GM18502 (cell line): Measurements from ENCODE around the gene CPLX3.

Experiments used
- ATAC-seq: cut with Tn5 transposase; IDR thresholded peaks from one replicate; pipeline ENCODE4 v1.9.1; 2021; ENCODE audit warnings: mild to moderate bottlenecking; ENCODE audit not compliant: unreplicated experiment, poor library complexity

The CPLX3 gene

DNA sequence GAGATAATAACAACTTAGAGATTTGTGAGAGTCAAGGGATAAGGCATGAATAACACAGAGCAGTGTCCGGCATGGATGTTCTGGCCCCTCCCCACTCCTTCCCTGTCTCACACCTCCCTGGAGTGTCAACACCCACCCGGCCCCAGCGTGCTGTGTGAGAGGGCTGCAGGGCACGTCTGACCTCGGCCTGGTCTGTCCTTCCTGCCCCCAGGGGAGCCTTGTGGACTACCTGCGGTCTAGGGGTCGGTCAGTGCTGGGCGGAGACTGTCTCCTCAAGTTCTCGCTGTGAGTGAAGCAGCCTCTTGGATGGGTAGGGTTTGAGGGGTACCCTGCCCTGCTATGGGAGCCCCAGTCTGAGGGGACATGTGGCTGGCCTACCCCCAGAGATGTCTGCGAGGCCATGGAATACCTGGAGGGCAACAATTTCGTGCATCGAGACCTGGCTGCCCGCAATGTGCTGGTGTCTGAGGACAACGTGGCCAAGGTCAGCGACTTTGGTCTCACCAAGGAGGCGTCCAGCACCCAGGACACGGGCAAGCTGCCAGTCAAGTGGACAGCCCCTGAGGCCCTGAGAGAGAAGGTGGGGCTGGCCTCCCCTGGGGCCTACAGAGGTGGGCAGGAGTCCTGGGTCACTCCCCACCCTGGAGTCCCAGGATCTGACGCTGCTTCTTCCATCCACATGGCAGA, 25.0 kb upstream of the CPLX3 start:
- ATAC-seq: no peak

- no peak for ATAC-seq
Observed at GRCh38 chr15:74802290-74802689, 24.1 kb upstream of the CPLX3 start.

DNA sequence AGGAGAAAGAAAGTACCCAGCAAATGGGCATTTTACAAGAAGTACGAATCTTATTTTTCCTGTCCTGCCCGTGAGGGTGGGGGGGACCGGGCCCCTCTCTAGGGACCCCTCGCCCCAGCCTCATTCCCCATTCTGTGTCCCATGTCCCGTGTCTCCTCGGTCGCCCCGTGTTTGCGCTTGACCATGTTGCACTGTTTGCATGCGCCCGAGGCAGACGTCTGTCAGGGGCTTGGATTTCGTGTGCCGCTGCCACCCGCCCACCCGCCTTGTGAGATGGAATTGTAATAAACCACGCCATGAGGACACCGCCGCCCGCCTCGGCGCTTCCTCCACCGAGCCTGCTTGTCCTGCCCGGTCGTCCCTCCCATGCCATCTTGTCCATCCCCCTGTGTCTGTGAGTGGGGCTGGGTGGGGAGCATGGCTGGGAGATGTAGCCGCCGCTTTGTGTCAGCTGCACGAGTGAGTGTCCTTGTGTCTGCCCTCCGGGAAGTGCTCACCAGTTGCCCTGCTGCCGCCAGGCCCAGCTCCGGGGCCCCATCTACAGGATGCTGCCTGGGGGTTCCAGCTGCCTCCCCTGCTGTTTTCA, 23.5 kb upstream of the CPLX3 start:
- ATAC-seq: no peak

GRCh38 chr15:74804935-74805334, 21.5 kb upstream of the CPLX3 start:
- no peak for ATAC-seq

DNA sequence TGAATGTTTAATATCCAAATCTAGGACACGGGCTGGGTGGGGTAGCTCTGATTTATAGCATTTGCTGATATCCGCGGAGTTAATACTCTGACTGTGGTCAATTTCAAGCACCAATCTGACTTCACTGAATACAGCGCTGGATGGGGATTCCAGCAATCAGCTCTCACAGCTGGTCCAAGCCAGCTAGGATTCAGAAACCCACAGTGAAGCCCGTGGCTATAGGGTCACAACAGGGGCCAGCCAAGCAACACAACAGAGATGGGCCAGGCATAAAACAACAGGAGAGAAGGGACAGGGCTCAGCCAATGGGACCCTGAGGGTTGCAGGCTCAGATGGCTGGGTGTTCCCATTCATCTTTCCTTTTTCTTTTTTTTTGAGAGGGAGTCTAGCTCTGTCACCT, 19.1 kb upstream of the CPLX3 start:
- no peak for ATAC-seq

- ATAC-seq: no peak
Observed at GRCh38 chr15:74808078-74808839, 18.2 kb upstream of the CPLX3 start.

- ATAC-seq: no peak
Observed at GRCh38 chr15:74808840-74809229, 17.6 kb upstream of the CPLX3 start.

- no peak for ATAC-seq
Observed at GRCh38 chr15:74809242-74809641, 17.2 kb upstream of the CPLX3 start.

- no peak for ATAC-seq
Observed at GRCh38 chr15:74809956-74810355, 16.5 kb upstream of the CPLX3 start.

- ATAC-seq: no peak
Observed at GRCh38 chr15:74812533-74812932, 13.9 kb upstream of the CPLX3 start, which contains the start of gene LMAN1L. TSS of gene LMAN1L (plus strand) at chr15:74812835. CDS start at chr15:74812855, 20 bp downstream.

GRCh38 chr15:74815121-74815934, 11.1 kb upstream of the CPLX3 start:
- no peak for ATAC-seq

GRCh38 chr15:74815961-74816360, 10.5 kb upstream of the CPLX3 start:
- no peak for ATAC-seq

GRCh38 chr15:74816624-74817369, 9.6 kb upstream of the CPLX3 start:
- no peak for ATAC-seq

- ATAC-seq: no peak
Observed at GRCh38 chr15:74817370-74817737, 9.1 kb upstream of the CPLX3 start.

DNA sequence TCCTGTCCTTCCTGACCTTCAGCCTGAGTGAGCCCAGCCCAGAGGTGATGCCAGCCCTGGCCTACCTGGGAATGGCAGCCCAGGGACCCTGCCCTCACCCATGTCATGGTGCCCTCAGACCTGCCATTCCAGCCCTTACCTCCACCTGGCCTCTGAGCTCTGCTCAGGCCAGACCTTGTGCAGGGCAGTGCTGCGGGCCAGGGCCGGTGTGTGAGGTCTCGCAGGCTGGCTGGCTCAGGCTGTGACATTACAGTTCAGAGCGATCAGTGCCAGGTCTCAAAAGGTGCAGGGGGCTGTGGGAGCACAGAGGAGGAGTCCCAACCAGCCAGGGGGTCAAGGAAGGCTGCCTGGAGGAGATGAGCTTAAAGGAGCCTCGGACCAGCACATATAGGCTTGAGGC, 6.4 kb upstream of the CPLX3 start:
- ATAC-seq: no peak

DNA sequence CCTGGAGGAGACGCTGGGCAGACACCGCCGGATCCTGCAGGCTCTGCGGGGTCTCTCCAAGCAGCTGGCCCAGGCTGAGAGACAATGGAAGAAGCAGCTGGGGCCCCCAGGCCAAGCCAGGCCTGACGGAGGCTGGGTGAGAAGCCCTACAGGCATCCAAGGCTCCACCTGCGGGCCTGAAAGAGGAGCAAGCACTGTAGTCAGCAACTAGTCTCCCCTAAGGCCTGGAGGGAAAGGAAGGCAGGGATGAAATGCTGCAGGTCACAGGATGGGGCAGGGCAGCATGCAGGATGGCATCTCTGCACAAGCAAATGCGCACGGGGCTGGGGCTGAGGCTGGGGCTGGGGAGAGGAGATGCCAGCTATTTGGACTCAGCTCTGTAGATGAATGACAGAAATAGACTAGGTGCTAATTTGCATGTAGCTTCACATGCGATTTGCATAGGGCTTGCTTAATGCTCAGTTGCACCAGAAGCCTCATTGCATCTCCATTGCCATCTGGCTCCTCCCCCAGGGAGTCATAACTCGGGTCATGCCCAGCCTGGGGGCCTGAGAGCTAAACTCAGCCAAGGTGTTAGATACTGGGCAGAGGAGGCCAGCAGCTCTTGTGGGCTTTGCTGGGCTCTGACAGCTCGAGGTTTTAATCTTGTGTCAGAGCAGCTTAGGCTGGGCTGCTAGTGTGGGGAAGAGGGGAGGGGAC, 5.2 kb upstream of the CPLX3 start:
- ATAC-seq: peak; percentile 68

DNA sequence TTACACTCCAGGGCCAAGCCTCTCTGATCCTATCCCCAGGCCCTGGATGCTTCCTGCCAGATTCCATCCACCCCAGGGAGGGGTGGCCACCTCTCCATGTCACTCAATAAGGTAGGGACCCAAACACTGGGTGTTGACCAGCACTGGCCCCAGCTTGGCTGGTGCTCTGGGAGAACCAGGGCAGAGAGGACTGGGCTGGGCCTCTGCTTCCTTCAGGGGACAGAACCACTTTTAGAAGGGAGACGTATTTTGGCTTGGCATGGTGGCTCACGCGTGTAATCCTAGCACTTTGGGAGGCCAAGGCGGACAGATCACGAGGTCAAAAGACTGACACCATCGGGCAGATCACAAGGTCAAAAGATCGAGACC, 4.7 kb upstream of the CPLX3 start:
- no peak for ATAC-seq

DNA sequence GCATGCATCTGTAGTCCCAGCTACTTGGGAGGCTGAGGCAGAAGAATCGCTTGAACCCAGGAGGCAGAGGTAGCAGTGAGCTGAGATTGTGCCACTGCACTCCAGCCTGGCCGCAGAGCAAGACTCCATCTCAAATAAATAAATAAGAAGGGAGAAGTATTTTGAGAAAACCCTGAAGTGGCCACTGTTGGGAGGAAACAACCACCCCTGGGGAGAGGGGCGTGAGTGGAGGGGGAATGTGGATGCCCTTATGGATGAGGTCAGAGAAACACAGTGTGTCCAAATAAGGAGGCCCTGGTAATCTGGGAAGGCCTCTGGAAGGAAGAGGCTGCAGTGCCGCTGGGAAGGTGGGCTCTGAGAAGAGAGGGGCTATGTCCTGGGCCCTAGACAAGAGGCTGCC, 4.2 kb upstream of the CPLX3 start:
- no peak for ATAC-seq

DNA sequence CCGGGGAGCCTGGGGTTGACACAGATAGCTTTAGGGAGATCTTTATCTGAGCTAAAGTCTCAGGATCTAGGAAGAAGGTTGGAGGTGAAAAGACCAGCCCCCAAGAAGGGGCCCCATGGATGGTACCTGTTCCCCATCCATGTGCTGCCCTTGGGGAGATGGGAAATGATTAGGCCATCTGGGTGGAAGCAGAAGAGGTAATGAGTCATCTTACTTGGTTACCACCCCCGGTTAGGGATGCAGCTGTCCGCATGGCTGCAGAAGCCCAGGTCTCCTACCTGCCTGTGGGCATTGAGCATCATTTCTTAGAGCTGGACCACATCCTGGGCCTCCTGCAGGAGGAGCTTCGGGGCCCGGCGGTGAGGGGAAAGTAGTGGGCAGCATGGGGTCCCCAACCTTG, 3.1 kb upstream of the CPLX3 start:
- no peak for ATAC-seq

DNA sequence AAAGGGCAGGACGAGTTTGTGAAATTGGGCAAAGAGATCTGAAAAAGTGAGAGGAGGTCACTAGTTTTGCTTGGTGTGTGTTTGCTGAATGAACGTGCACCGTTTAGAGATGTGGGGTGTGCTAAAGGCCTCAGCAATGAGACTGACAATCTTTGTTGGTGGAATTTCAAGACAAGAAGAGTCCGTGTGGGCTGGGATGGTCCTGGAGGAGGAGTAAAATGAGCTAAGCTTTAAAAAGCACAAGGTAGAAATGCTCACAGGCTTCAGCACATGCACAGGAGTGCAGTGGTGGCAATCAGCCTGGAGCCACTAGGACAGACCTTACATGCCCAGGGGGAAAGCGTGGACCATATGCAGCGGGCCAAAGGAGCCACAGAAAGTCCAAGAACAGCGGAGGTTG, 1.5 kb upstream of the CPLX3 start:
- ATAC-seq: no peak
